ENCODE data around the gene ZDHHC22.
"Not testable (repeated sequence)": the region's sequence is repeated elsewhere in the genome, so short reads cannot be mapped to it uniquely, and the experiment has no call there.

Gene ZDHHC22

DNA sequence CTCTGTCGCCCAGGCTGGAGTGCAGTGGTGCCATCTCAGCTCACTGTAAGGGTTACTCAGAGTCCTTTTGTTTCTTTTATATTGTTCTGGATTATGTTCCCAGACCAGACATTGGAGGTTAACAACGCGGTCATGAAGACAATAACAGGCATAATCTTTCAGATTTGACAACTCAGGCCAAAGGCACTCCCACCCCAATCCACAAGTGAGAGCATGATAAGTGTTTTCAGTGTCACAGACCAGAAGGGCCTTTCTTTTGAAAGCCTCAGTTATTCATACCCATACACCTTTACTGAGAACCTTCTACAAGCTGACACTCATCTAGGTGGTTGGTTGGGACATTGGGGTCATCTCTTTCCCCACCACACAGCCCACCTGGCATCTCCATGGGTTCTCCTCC is 37.1 kb upstream of the ZDHHC22 start:
- no peak overlapping the region for H3K9ac ChIP-seq (ENCODE audit: low read length)
- H3K4me1 ChIP-seq (ENCODE audit: control insufficient read depth, low read depth, low read length), result peaks cover 7% of the 10 kb centered on the region
- no peaks in the 10 kb centered on the region for H3K9me3 ChIP-seq (ENCODE audit: control insufficient read depth, low read depth, low read length)
- H3K36me3 ChIP-seq (ENCODE audit: control insufficient read depth, low read depth, low read length), result no peaks in the 10 kb centered on the region
- no peak overlapping the region for H3K4me3 ChIP-seq (ENCODE audit: low read length)
- H3K27me3 ChIP-seq (ENCODE audit: control insufficient read depth, insufficient read depth, low read length), result peaks cover 10% of the 10 kb centered on the region
- no peak overlapping the region for H3K27ac ChIP-seq (ENCODE audit: low read length)

GRCh38 chr14:77177702-77178101 is 36.1 kb upstream of the ZDHHC22 start:
- no peak overlapping the region for H3K4me3 ChIP-seq (ENCODE audit: low read length)
- H3K27ac ChIP-seq (ENCODE audit: low read length), result no peak overlapping the region
- H3K9me3 ChIP-seq (ENCODE audit: control insufficient read depth, low read depth, low read length), result no peaks in the 10 kb centered on the region
- no peak overlapping the region for H3K9ac ChIP-seq (ENCODE audit: low read length)
- H3K27me3 ChIP-seq (ENCODE audit: control insufficient read depth, insufficient read depth, low read length), result peaks cover 6% of the 10 kb centered on the region
- no peaks in the 10 kb centered on the region for H3K36me3 ChIP-seq (ENCODE audit: control insufficient read depth, low read depth, low read length)
- peaks cover 7% of the 10 kb centered on the region for H3K4me1 ChIP-seq (ENCODE audit: control insufficient read depth, low read depth, low read length)

GRCh38 chr14:77175843-77176242 is 34.3 kb upstream of the ZDHHC22 start:
- no peaks in the 10 kb centered on the region for H3K36me3 ChIP-seq (ENCODE audit: control insufficient read depth, low read depth, low read length)
- no peak overlapping the region for H3K9ac ChIP-seq (ENCODE audit: low read length)
- no peak overlapping the region for H3K27ac ChIP-seq (ENCODE audit: low read length)
- H3K4me3 ChIP-seq (ENCODE audit: low read length), result no peak overlapping the region
- no peaks in the 10 kb centered on the region for H3K27me3 ChIP-seq (ENCODE audit: control insufficient read depth, insufficient read depth, low read length)
- H3K9me3 ChIP-seq (ENCODE audit: control insufficient read depth, low read depth, low read length), result no peaks in the 10 kb centered on the region
- H3K4me1 ChIP-seq (ENCODE audit: control insufficient read depth, low read depth, low read length), result peaks cover 2% of the 10 kb centered on the region

DNA sequence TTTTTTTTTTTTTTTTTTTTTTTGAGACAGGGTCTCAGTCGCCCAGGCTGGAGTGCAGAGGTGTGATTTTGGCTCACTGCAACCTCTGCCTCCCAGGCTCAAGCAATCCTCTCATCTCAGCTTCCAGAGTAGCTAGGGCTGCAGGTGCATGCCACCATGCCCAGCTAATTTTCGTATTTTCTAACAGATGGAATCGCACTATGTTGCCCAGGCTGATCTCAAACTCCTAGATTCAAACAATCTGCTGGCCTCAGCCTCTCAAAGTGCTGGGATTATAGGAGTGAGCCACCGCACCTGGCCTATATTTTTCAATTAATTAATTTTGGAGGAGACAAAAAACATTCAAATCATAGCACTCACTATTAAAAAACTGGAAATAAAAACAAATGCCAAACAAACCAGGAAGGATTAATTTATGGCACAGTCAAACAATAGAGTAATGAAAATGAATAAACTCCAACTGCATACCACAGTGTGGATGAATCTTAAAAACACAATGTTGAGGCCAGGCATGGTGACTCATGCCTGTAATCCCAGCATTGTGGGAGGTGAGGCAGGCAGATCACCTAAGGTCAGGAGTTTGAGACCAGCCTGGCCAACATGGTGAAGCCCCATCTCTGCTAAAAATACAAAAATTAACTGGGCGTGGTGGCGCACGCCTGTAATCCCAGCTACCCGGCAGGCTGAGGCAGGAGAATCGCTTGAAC is 32.5 kb upstream of the ZDHHC22 start:
- not testable (repeated sequence) for H3K27me3 ChIP-seq (ENCODE audit: control insufficient read depth, insufficient read depth, low read length); H3K9me3 ChIP-seq (ENCODE audit: control insufficient read depth, low read depth, low read length); H3K4me3 ChIP-seq (ENCODE audit: low read length); H3K4me1 ChIP-seq (ENCODE audit: control insufficient read depth, low read depth, low read length); H3K36me3 ChIP-seq (ENCODE audit: control insufficient read depth, low read depth, low read length); H3K27ac ChIP-seq (ENCODE audit: low read length); H3K9ac ChIP-seq (ENCODE audit: low read length)

- no peaks in the 10 kb centered on the region for H3K27me3 ChIP-seq (ENCODE audit: control insufficient read depth, insufficient read depth, low read length)
- no peaks in the 10 kb centered on the region for H3K4me1 ChIP-seq (ENCODE audit: control insufficient read depth, low read depth, low read length)
- no peak overlapping the region for H3K27ac ChIP-seq (ENCODE audit: low read length)
- H3K4me3 ChIP-seq (ENCODE audit: low read length), result no peak overlapping the region
- peaks cover 5% of the 10 kb centered on the region for H3K9me3 ChIP-seq (ENCODE audit: control insufficient read depth, low read depth, low read length)
- H3K9ac ChIP-seq (ENCODE audit: low read length), result no peak overlapping the region
- H3K36me3 ChIP-seq (ENCODE audit: control insufficient read depth, low read depth, low read length), result no peaks in the 10 kb centered on the region
These were observed 31.3 kb upstream of the ZDHHC22 start for GRCh38 chr14:77172916-77173315.

DNA sequence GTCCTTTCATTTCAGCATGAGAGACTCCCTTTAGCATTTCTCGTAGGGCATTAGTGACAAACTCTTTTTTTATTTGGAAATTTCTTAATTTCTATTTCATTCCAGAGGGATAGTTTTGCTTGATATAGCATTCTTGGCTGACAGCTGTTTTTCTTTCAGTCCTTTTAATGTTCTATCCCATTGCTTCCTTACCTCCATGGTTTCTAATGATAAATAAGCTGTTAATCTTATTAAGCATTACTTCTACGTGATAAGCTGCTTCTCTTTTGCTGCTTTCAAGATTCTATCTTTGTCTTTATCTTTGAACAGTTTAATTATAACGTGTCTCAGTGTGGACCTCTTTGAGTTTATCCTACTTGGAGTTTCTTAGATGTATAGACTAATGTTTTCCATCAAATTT is 28.5 kb upstream of the ZDHHC22 start:
- H3K9ac ChIP-seq (ENCODE audit: low read length), result no peak overlapping the region
- no peaks in the 10 kb centered on the region for H3K27me3 ChIP-seq (ENCODE audit: control insufficient read depth, insufficient read depth, low read length)
- no peak overlapping the region for H3K27ac ChIP-seq (ENCODE audit: low read length)
- no peak overlapping the region for H3K4me3 ChIP-seq (ENCODE audit: low read length)
- H3K4me1 ChIP-seq (ENCODE audit: control insufficient read depth, low read depth, low read length), result no peaks in the 10 kb centered on the region
- no peaks in the 10 kb centered on the region for H3K36me3 ChIP-seq (ENCODE audit: control insufficient read depth, low read depth, low read length)
- H3K9me3 ChIP-seq (ENCODE audit: control insufficient read depth, low read depth, low read length), result peaks cover 5% of the 10 kb centered on the region

DNA sequence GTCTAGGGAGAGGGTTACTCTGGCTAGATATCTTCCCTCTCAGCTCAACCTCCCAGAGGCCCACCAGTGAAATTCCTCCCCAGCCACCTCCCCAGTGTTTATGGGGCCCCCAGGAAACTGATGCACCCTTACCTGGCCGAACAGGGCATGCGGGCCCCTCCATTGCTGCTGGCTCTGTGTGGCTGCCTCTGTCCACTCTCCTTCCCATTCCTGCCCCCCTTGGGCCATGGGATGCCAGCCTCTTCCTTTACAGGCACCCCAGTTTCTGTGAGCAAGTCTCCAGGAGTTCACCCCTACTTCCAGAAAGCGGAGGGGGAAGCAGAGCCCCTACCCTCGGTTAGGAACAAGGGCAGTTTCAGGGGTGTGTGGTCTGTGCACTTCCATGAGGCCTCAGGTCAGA is 19.4 kb upstream of the ZDHHC22 start:
- no peak overlapping the region for H3K9ac ChIP-seq (ENCODE audit: low read length)
- H3K27ac ChIP-seq (ENCODE audit: low read length), result no peak overlapping the region

DNA sequence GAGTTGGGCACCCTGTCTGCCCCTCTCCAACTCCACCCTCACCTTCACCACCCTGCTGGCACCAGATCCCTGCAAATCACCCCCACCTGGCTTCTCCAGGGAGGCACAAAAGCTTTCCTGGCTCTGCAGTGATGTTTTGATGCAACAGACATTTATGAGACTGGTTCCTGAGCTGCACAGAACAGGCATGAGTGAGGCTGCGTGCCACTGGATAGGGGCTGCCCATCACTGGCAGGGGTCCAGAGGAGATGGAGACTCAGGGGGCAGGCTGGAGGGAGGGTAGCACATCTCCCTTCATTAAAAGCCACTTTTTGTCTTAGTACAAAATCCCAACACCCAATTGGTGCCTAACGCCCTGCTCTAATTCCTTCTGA is 17.3 kb upstream of the ZDHHC22 start:
- Histone ChIP-seq H3K27ac (ENCODE audit: low read length) (no peak overlapping the region), H3K9ac (ENCODE audit: low read length) (no peak overlapping the region), H3K27me3 (ENCODE audit: control insufficient read depth, insufficient read depth, low read length) (no peaks in the 10 kb centered on the region), H3K4me3 (ENCODE audit: low read length) (peak overlapping the region; percentile 38), H3K4me1 (ENCODE audit: control insufficient read depth, low read depth, low read length) (peaks cover 16% of the 10 kb centered on the region), H3K36me3 (ENCODE audit: control insufficient read depth, low read depth, low read length) (no peaks in the 10 kb centered on the region), H3K9me3 (ENCODE audit: control insufficient read depth, low read depth, low read length) (no peaks in the 10 kb centered on the region)

More for the DNA sequence above, 19.4 kb upstream of the ZDHHC22 start:
- H3K4me1 ChIP-seq (ENCODE audit: control insufficient read depth, low read depth, low read length), result peaks cover 11% of the 10 kb centered on the region
- H3K27me3 ChIP-seq (ENCODE audit: control insufficient read depth, insufficient read depth, low read length), result no peaks in the 10 kb centered on the region
- no peaks in the 10 kb centered on the region for H3K36me3 ChIP-seq (ENCODE audit: control insufficient read depth, low read depth, low read length)
- H3K4me3 ChIP-seq (ENCODE audit: low read length), result no peak overlapping the region
- no peaks in the 10 kb centered on the region for H3K9me3 ChIP-seq (ENCODE audit: control insufficient read depth, low read depth, low read length)

DNA sequence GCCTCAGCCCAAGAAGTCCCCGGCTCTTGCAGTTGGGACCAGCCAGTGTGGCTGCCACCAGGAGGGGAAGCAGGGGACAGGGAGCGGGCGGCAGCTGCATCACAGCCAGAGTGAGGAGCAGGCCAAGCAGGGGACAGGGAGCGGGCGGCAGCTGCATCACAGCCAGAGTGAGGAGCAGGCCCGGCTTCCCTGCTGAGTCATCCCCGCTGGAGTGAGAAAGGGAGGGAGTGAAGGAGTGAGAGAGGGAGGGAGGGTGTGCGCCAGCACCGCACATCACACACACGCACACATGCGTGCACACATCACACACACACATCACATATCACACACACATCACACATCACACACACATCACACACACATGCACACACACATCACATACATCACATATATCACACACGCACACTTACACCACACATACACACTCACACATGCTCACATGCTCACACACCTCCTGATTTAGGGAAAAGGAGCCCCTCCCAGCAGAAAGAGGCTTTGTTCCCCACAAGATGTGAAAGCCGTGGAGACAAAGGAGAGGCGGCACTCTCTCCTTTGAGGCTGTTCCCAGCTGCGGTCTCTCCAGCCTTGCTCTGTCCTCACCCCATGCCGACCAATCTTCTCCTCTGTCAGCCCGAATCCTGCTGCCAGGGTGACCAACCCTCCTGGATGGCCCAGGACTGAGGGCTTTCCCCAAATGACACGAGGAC is 16.7 kb upstream of the ZDHHC22 start:
- Histone ChIP-seq H3K27me3 (ENCODE audit: control insufficient read depth, insufficient read depth, low read length) (no peaks in the 10 kb centered on the region), H3K4me3 (ENCODE audit: low read length) (peak overlapping the region; percentile 38), H3K9ac (ENCODE audit: low read length) (no peak overlapping the region), H3K4me1 (ENCODE audit: control insufficient read depth, low read depth, low read length) (peaks cover 16% of the 10 kb centered on the region), H3K36me3 (ENCODE audit: control insufficient read depth, low read depth, low read length) (no peaks in the 10 kb centered on the region), H3K9me3 (ENCODE audit: control insufficient read depth, low read depth, low read length) (no peaks in the 10 kb centered on the region), H3K27ac (ENCODE audit: low read length) (no peak overlapping the region)

DNA sequence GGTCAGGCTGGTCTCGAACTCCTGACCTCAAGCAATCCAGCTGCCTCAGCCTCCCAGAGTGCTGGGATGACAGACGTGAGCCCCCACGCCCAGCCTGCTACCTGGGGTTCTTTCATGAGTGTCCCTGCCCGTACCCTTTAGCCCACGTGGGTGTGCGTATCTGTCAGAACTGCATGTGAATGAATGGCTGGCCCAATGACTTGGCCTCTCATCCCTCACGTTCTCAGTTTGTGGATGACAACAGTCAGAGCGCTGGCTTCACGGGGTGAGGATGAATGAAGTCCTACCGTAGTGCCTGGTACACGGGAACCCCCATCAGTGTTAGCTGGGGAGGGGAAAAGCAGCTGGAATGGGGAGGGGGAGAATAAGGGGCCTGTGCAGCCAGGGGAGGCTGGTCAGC is 16.1 kb upstream of the ZDHHC22 start:
- Histone ChIP-seq H3K27ac (ENCODE audit: low read length) (no peak overlapping the region), H3K4me1 (ENCODE audit: control insufficient read depth, low read depth, low read length) (peaks cover 20% of the 10 kb centered on the region), H3K27me3 (ENCODE audit: control insufficient read depth, insufficient read depth, low read length) (no peaks in the 10 kb centered on the region), H3K9ac (ENCODE audit: low read length) (no peak overlapping the region), H3K36me3 (ENCODE audit: control insufficient read depth, low read depth, low read length) (no peaks in the 10 kb centered on the region), H3K9me3 (ENCODE audit: control insufficient read depth, low read depth, low read length) (no peaks in the 10 kb centered on the region), H3K4me3 (ENCODE audit: low read length) (no peak overlapping the region)

DNA sequence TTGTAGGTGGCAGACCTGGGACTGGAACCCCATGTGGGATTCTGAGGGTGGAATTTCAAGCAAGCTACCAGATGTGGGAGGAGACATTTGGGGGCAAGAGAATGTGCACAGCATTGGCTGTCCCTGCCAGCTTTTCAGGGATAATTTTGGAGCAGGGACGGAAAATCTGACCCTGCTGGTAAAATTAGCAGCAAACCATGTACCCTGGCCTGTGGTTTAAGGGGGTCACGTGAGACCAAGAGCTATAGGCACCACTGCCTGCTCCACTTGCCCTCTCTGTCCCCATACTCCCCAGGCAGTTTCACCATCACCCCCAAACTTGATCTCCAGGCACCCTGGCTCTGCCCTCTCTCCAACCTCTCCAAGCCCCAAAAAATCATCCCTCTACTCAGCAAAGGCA is 13.5 kb upstream of the ZDHHC22 start:
- Histone ChIP-seq H3K9me3 (ENCODE audit: control insufficient read depth, low read depth, low read length) (no peaks in the 10 kb centered on the region), H3K4me1 (ENCODE audit: control insufficient read depth, low read depth, low read length) (peaks cover 20% of the 10 kb centered on the region), H3K9ac (ENCODE audit: low read length) (no peak overlapping the region), H3K27me3 (ENCODE audit: control insufficient read depth, insufficient read depth, low read length) (no peaks in the 10 kb centered on the region), H3K4me3 (ENCODE audit: low read length) (no peak overlapping the region), H3K36me3 (ENCODE audit: control insufficient read depth, low read depth, low read length) (no peaks in the 10 kb centered on the region), H3K27ac (ENCODE audit: low read length) (no peak overlapping the region)

DNA sequence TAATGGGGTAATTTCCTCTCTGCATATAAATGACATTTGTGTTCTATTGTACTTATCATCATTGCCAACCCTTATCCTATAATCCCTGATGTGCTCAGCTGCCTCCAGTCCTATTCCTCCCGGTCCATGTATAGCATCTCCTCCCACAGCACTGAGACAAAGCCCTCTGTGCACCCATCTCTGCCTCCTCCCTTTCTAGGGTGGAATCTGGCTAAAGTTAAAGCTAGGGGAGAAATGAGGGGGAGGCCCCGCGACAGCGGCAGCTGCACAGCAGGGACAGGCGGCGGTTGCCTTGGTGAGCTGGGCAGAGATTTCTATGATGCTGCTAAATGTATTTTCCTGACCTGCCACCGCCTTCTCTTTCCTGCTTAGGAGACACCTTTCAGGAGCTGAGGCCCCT is 12.8 kb upstream of the ZDHHC22 start:
- H3K9me3 ChIP-seq (ENCODE audit: control insufficient read depth, low read depth, low read length), result no peaks in the 10 kb centered on the region
- no peak overlapping the region for H3K9ac ChIP-seq (ENCODE audit: low read length)
- peaks cover 20% of the 10 kb centered on the region for H3K4me1 ChIP-seq (ENCODE audit: control insufficient read depth, low read depth, low read length)
- no peak overlapping the region for H3K27ac ChIP-seq (ENCODE audit: low read length)
- no peaks in the 10 kb centered on the region for H3K36me3 ChIP-seq (ENCODE audit: control insufficient read depth, low read depth, low read length)
- H3K4me3 ChIP-seq (ENCODE audit: low read length), result no peak overlapping the region
- no peaks in the 10 kb centered on the region for H3K27me3 ChIP-seq (ENCODE audit: control insufficient read depth, insufficient read depth, low read length)
